Naive thymus-derived CD4-positive, alpha-beta T cell (primary cell): ENCODE data around the gene QRICH2. TPM values are rescaled to one million over a fixed set of nuclear protein-coding genes. Genes with fewer than 3 reads are reported as not detected.
"Not testable (repeated sequence)": the region's sequence is repeated elsewhere in the genome, so short reads cannot be mapped to it uniquely, and the experiment has no call there.

Experiments used
- ATAC-seq: fragments of 150-1000 bp; cut with Tn5 transposase; 2 replicates; pipeline ENCODE4 v1.10.0; 2021; ENCODE audit warnings: mild to moderate bottlenecking, moderate library complexity
- CTCF ChIA-PET: fragments of 350-600 bp; sonication (Branson Sonifier 250); formaldehyde crosslinking; loops from one replicate; lab custom pipeline; 2021; ENCODE audit warnings: antibody characterized with exemption; lab: Charles Lee
- POLR2A ChIA-PET: fragments of 350-600 bp; sonication (Branson Sonifier 250); formaldehyde crosslinking; loops from one replicate; lab custom pipeline; 2021; ENCODE audit warnings: antibody characterized with exemption, inconsistent platforms; lab: Charles Lee
- DNase-seq, 9 donors: peaks; one replicate each; pipeline versions ENCODE4 v3.0.0 to v3.0.0-alpha.2; 2020 to 2022; ENCODE audit warnings: mixed read lengths in 1 of 9
- H3K27ac ChIP-seq: one replicate; pipeline ENCODE4 v1.7.0; 2013; ENCODE audit warnings: mild to moderate bottlenecking, low read depth, low read length, moderate library complexity
- H3K27me3 ChIP-seq, 2 donors: one replicate each; pipeline ENCODE4 v1.7.0; 2013; ENCODE audit warnings: low read length in 2 of 2, mild to moderate bottlenecking in 2 of 2, moderate library complexity in 2 of 2; ENCODE audit not compliant: control insufficient read depth in 2 of 2, insufficient read depth in 2 of 2
- H3K36me3 ChIP-seq, 3 experiments: 1 replicate in 2 of 3; 2 replicates in 1 of 3; pipeline ENCODE4 v1.7.0; 2013; ENCODE audit warnings: low read length in 3 of 3, mild to moderate bottlenecking in 3 of 3, moderate library complexity in 1 of 3; ENCODE audit not compliant: insufficient read depth in 3 of 3, control insufficient read depth in 2 of 3
- H3K4me1 ChIP-seq, 2 donors: one replicate each; pipeline ENCODE4 v1.7.0; 2013; ENCODE audit warnings: low read length in 2 of 2, mild to moderate bottlenecking in 2 of 2, moderate library complexity in 1 of 2; ENCODE audit not compliant: control insufficient read depth in 2 of 2, insufficient read depth in 2 of 2
- H3K4me3 ChIP-seq: 2 replicates; pipeline ENCODE4 v1.7.0; 2013; ENCODE audit warnings: mild to moderate bottlenecking, low read length
- H3K9me3 ChIP-seq, 3 experiments: 1 replicate in 2 of 3; 2 replicates in 1 of 3; pipeline ENCODE4 v1.7.0; 2013; ENCODE audit warnings: low read length in 3 of 3; ENCODE audit not compliant: control insufficient read depth in 2 of 3
- H3K27ac Mint-ChIP-seq, 9 donors: one replicate each; pipeline ENCODE4 v1.8.0; 2020 to 2022; ENCODE audit warnings: mixed read lengths in 9 of 9, mild to moderate bottlenecking in 8 of 9, moderate library complexity in 5 of 9, inconsistent platforms in 2 of 9
- H3K27me3 Mint-ChIP-seq, 5 donors: one replicate each; pipeline ENCODE4 v1.8.0; 2021 to 2022; ENCODE audit warnings: mixed read lengths in 5 of 5, mild to moderate bottlenecking in 1 of 5
- H3K36me3 Mint-ChIP-seq, 5 donors: one replicate each; pipeline ENCODE4 v1.8.0; 2020 to 2022; ENCODE audit warnings: mixed read lengths in 5 of 5, mild to moderate bottlenecking in 3 of 5, inconsistent platforms in 1 of 5
- H3K4me1 Mint-ChIP-seq, 7 donors: one replicate each; pipeline ENCODE4 v1.8.0; 2020 to 2022; ENCODE audit warnings: mixed read lengths in 7 of 7, mild to moderate bottlenecking in 3 of 7, inconsistent platforms in 1 of 7
- H3K4me3 Mint-ChIP-seq, 10 donors: one replicate each; pipeline ENCODE4 v1.8.0; 2020 to 2022; ENCODE audit warnings: mild to moderate bottlenecking in 10 of 10, mixed read lengths in 10 of 10, moderate library complexity in 6 of 10, inconsistent platforms in 2 of 10
- H3K9me3 Mint-ChIP-seq, 11 donors: one replicate each; pipeline ENCODE4 v1.8.0; 2020 to 2022; ENCODE audit warnings: mixed read lengths in 11 of 11, mild to moderate bottlenecking in 4 of 11, inconsistent platforms in 1 of 11, moderate library complexity in 1 of 11
- intact Hi-C, 2 donors: fragments of 100-400 bp; cut with micrococcal nuclease; formaldehyde crosslinking; loops; one replicate each; pipeline ENCODE4 v1.15.1; 2023
- polyA plus RNA-seq, 2 donors: library from polyadenylated mRNA; unstranded; fragments of 300-500 nt; fragmentation: Illumina TruSeq; gene quantifications; one replicate each; pipeline ENCODE4 v1.2.3, GENCODE V29; 2021
- total RNA-seq, 6 experiments: library from RNA in 5 of 6; stranded (reverse) in 5 of 6; gene quantifications; 1 replicate in 5 of 6; 2 replicates in 1 of 6; pipeline ENCODE4 v1.2.3 and lab custom pipeline; 2021 to 2026

The QRICH2 gene
- total and polyA plus RNA-seq, 7 experiments from 2014 or later: 0.09 to 6.8 (median 3.3) TPM

GRCh38 chr17:76262732-76263344, 45.2 kb downstream of the QRICH2 start:
- Mint-ChIP-seq H3K27me3 (no peaks in the 10 kb centered on the region), H3K4me3 (peak overlapping the region; percentile 26 to 79 (median 69)), H3K36me3 (peaks cover 0 to 18% (median 2%) of the 10 kb centered on the region in 5 donors), H3K27ac (peak overlapping the region; percentile 76 to 98 (median 86)), H3K4me1 (peaks cover 33 to 59% (median 46%) of the 10 kb centered on the region in 7 donors), H3K9me3 (peaks cover 0 to 2% (median 0%) of the 10 kb centered on the region in 11 donors)
- Histone ChIP-seq H3K4me3 (no peak overlapping the region), H3K27ac (peak overlapping the region; percentile 92), H3K4me1 (peaks cover 25 to 39% of the 10 kb centered on the region in 2 donors), H3K9me3 (no peaks in the 10 kb centered on the region), H3K36me3 (peaks cover 0 to 14% (median 0%) of the 10 kb centered on the region in 3 experiments), H3K27me3 (no peaks in the 10 kb centered on the region)
- DNase-seq: peak in 1 of 9 donors; percentile 10
- CTCF ChIA-PET: interaction anchor here (0.6 to 3.4 kb wide), 5 partner anchors 11 to 137 kb away, joined by 3 to 13 read pairs (median 5); no protein-coding TSS in a partner anchor
- intact Hi-C loops: no loop called here
- POLR2A ChIA-PET: interaction anchor here (0.6 to 19.9 kb wide), 14 partner anchors 6 to 140 kb away, joined by 3 to 375 read pairs (median 6); partner anchors contain the start of genes RNF157 and UBALD2
- ATAC-seq: no peak

GRCh38 chr17:76261421-76262215, 46.5 kb downstream of the QRICH2 start:
- H3K27me3 ChIP-seq: no peaks in the 10 kb centered on the region
- CTCF ChIA-PET: interaction anchor here (0.7 to 1.6 kb wide), 5 partner anchors 12 to 146 kb away, joined by 3 to 5 read pairs (median 3); no protein-coding TSS in a partner anchor
- intact Hi-C loops: no loop called here
- H3K36me3 Mint-ChIP-seq: peaks cover 0 to 12% (median 3%) of the 10 kb centered on the region in 5 donors
- peaks cover 0 to 5% (median 3%) of the 10 kb centered on the region in 11 donors for H3K9me3 Mint-ChIP-seq
- H3K27ac ChIP-seq: no peak overlapping the region
- peaks cover 0 to 9% (median 0%) of the 10 kb centered on the region in 3 experiments for H3K36me3 ChIP-seq
- ATAC-seq (no peak), DNase-seq (peak in 1 of 9 donors; percentile 29)
- H3K4me3 ChIP-seq: no peak overlapping the region
- peak overlapping the region; percentile 75 to 98 (median 86) for H3K27ac Mint-ChIP-seq
- H3K4me3 Mint-ChIP-seq: peak overlapping the region in 9 of 10 donors; percentile 9 to 79 (median 63)
- H3K4me1 ChIP-seq: peaks cover 14 to 33% of the 10 kb centered on the region in 2 donors
- POLR2A ChIA-PET: interaction anchor here (0.8 to 19.9 kb wide), 10 partner anchors 5 to 138 kb away, joined by 3 to 375 read pairs (median 112); partner anchors contain the start of genes RNF157 and UBALD2
- no peaks in the 10 kb centered on the region for H3K9me3 ChIP-seq
- peaks cover 29 to 57% (median 48%) of the 10 kb centered on the region in 7 donors for H3K4me1 Mint-ChIP-seq
- no peaks in the 10 kb centered on the region for H3K27me3 Mint-ChIP-seq

GRCh38 chr17:76260669-76261068, 47.4 kb downstream of the QRICH2 start:
- POLR2A ChIA-PET: interaction anchor here (1.2 to 19.9 kb wide), 5 partner anchors 8 to 82 kb away, joined by 3 to 375 read pairs (median 240); partner anchors contain the start of genes RNF157 and UBALD2
- Histone ChIP-seq H3K36me3 (no peaks in the 10 kb centered on the region), H3K4me1 (peaks cover 21 to 41% of the 10 kb centered on the region in 2 donors), H3K27ac (no peak overlapping the region), H3K9me3 (no peaks in the 10 kb centered on the region), H3K4me3 (no peak overlapping the region), H3K27me3 (no peaks in the 10 kb centered on the region)
- no peak overlapping the region for H3K4me3 Mint-ChIP-seq
- ATAC-seq (no peak), DNase-seq (no peak)
- H3K4me1 Mint-ChIP-seq: peaks cover 31 to 66% (median 57%) of the 10 kb centered on the region in 7 donors
- no peaks in the 10 kb centered on the region for H3K27me3 Mint-ChIP-seq
- H3K27ac Mint-ChIP-seq: peak overlapping the region; percentile 18 to 97 (median 40)
- CTCF ChIA-PET: interaction anchor here (0.7 to 1.6 kb wide), 4 partner anchors 14 to 246 kb away, joined by 3 to 4 read pairs (median 3); no protein-coding TSS in a partner anchor
- H3K9me3 Mint-ChIP-seq: peaks cover 0 to 5% (median 3%) of the 10 kb centered on the region in 11 donors
- intact Hi-C loops: no loop called here
- H3K36me3 Mint-ChIP-seq: peaks cover 0 to 11% (median 3%) of the 10 kb centered on the region in 5 donors

- CTCF ChIA-PET: interaction anchor here (0.6 to 1.6 kb wide), 4 partner anchors 80 to 246 kb away, joined by 3 to 4 read pairs (median 3); no protein-coding TSS in a partner anchor
- Histone ChIP-seq H3K36me3 (no peaks in the 10 kb centered on the region), H3K4me3 (no peak overlapping the region), H3K27me3 (no peaks in the 10 kb centered on the region), H3K9me3 (no peaks in the 10 kb centered on the region), H3K4me1 (peaks cover 21 to 46% of the 10 kb centered on the region in 2 donors), H3K27ac (no peak overlapping the region)
- no peak overlapping the region for H3K4me3 Mint-ChIP-seq
- no peaks in the 10 kb centered on the region for H3K27me3 Mint-ChIP-seq
- no peak for DNase-seq
- peaks cover 0 to 14% (median 3%) of the 10 kb centered on the region in 5 donors for H3K36me3 Mint-ChIP-seq
- intact Hi-C loops: no loop called here
- H3K4me1 Mint-ChIP-seq: peaks cover 36 to 71% (median 62%) of the 10 kb centered on the region in 7 donors
- H3K27ac Mint-ChIP-seq: peak overlapping the region in 3 of 9 donors; percentile 33 to 97 (median 66)
- POLR2A ChIA-PET: interaction anchor here (1.2 to 19.9 kb wide), 5 partner anchors 8 to 81 kb away, joined by 3 to 375 read pairs (median 240); partner anchors contain the start of genes RNF157 and UBALD2
- ATAC-seq: no peak
- H3K9me3 Mint-ChIP-seq: peaks cover 0 to 7% (median 3%) of the 10 kb centered on the region in 11 donors
Observed at GRCh38 chr17:76260220-76260619, 47.9 kb downstream of the QRICH2 start.

- ChIA-PET POLR2A (interaction anchor here (0.5 to 19.9 kb wide), 19 partner anchors 11 to 275 kb away, joined by 3 to 375 read pairs (median 6); partner anchors contain the start of genes RNF157 and UBALD2), CTCF (interaction anchor here (0.6 to 1.5 kb wide), 10 partner anchors 10 to 242 kb away, joined by 3 to 5 read pairs (median 3); no protein-coding TSS in a partner anchor)
- H3K9me3 Mint-ChIP-seq, H3K4me3 ChIP-seq, H3K9me3 ChIP-seq, H3K27me3 ChIP-seq, H3K36me3 ChIP-seq, H3K27me3 Mint-ChIP-seq: not testable (repeated sequence)
- DNase-seq (peak in 7 of 9 donors; percentile 62 to 83 (median 74)), ATAC-seq (peak; percentile 70)
- H3K4me3 Mint-ChIP-seq: peak overlapping the region; percentile 62 to 88 (median 78)
- H3K27ac Mint-ChIP-seq: peak overlapping the region; percentile 75 to 98 (median 93)
- peaks cover 20 to 66% (median 55%) of the 10 kb centered on the region in 7 donors for H3K4me1 Mint-ChIP-seq
- intact Hi-C loops: loop anchor here (1.0 kb wide), 2 partner anchors 8 to 9 kb away; partner anchors contain the start of gene UBALD2 (in 1 of the 2)
- Histone ChIP-seq H3K4me1 (peaks cover 30 to 41% of the 10 kb centered on the region in 2 donors), H3K27ac (peak overlapping the region; percentile 54)
- peaks cover 0 to 13% (median 4%) of the 10 kb centered on the region in 5 donors for H3K36me3 Mint-ChIP-seq
Observed at GRCh38 chr17:76256430-76257050, 51.5 kb downstream of the QRICH2 start.
